ENCODE data around the gene MEF2A. TPM values are rescaled to one million over a fixed set of nuclear protein-coding genes. Genes with fewer than 3 reads are reported as not detected.
"Not testable (repeated sequence)": the region's sequence is repeated elsewhere in the genome, so short reads cannot be mapped to it uniquely, and the experiment has no call there.

MEF2A gene
- 10 to 100 TPM; 10.3 to 24.4 (median 15.9) TPM for total RNA-seq
- 10 to 100 TPM in 1 of 2 donors, 1 to 10 TPM in 1; 9.2 to 17.0 TPM for polyA plus RNA-seq

GRCh38 chr15:99565299-99566156 lies at the start of gene MEF2A:
MEF2A (plus strand) TSS chr15:99565984; CDS start chr15:99633120, 67,136 bp downstream.
- Histone ChIP-seq H3K27ac (peak within 1 kb of the TSS; percentile 90 to 97 (median 96)), H3K9me3 (no peaks in the 10 kb centered on the region), H3K4me3 (peak within 1 kb of the TSS; percentile 57 to 77 (median 75)), H3K27me3 (no peaks in the 10 kb centered on the region), H3K36me3 (no peaks in the 10 kb centered on the region), H3K4me1 (peaks cover 4 to 25% (median 15%) of the 10 kb centered on the region in 3 donors)
- ATAC-seq (peak; percentile 81 to 88 (median 86)), FAIRE-seq (no peak), DNase-seq (peak; percentile 94 to 99 (median 96))
- WGBS, 2 donors: 0% methylated on average over 59 to 101 of the region's 101 CpGs
- TF ChIP-seq CTCF (IDR thresholded peaks at IDR 0.05): no peak
- intact Hi-C loops (cut with DNase I): no loop called here

GRCh38 chr15:99518191-99518590 lies 47.6 kb upstream of the MEF2A start:
- no peak for TF ChIP-seq CTCF (IDR thresholded peaks at IDR 0.05)
- WGBS, 2 donors: 71 to 72% methylated on average over 4 of the region's 4 CpGs
- no peaks in the 10 kb centered on the region for H3K36me3 ChIP-seq
- intact Hi-C loops (cut with DNase I): no loop called here
- FAIRE-seq (no peak), ATAC-seq (no peak), DNase-seq (no peak)
- H3K27ac ChIP-seq: no peak overlapping the region
- H3K4me3 ChIP-seq: no peak overlapping the region
- no peaks in the 10 kb centered on the region for H3K9me3 ChIP-seq
- H3K27me3 ChIP-seq: no peaks in the 10 kb centered on the region
- no peaks in the 10 kb centered on the region for H3K4me1 ChIP-seq

GRCh38 chr15:99519366-99519765 lies 46.4 kb upstream of the MEF2A start:
- H3K36me3 ChIP-seq; H3K27ac ChIP-seq; H3K27me3 ChIP-seq; H3K4me1 ChIP-seq; FAIRE-seq; H3K9me3 ChIP-seq; H3K4me3 ChIP-seq; DNase-seq; intact Hi-C loops (cut with DNase I); ATAC-seq: not testable (repeated sequence)
- WGBS, 2 donors: 74 to 77% methylated on average over 1 of the region's 1 CpG

GRCh38 chr15:99522288-99522687 lies 43.5 kb upstream of the MEF2A start:
- WGBS, 2 donors: 95 to 97% methylated on average over 4 of the region's 4 CpGs
- intact Hi-C loops (cut with DNase I): no loop called here
- no peak for FAIRE-seq

GRCh38 chr15:99526176-99526575 lies 39.6 kb upstream of the MEF2A start:
- intact Hi-C loops (cut with DNase I): no loop called here
- H3K9me3 ChIP-seq: no peaks in the 10 kb centered on the region
- no peaks in the 10 kb centered on the region for H3K4me1 ChIP-seq
- DNase-seq (no peak), ATAC-seq (no peak), FAIRE-seq (no peak)
- no peak for TF ChIP-seq CTCF (IDR thresholded peaks at IDR 0.05)
- H3K4me3 ChIP-seq: no peak overlapping the region
- 61 to 82% methylated on average over 4 of the region's 4 CpGs for whole genome bisulfite sequencing, 2 donors
- H3K36me3 ChIP-seq: no peaks in the 10 kb centered on the region
- H3K27me3 ChIP-seq: peaks cover 0 to 3% (median 0%) of the 10 kb centered on the region in 4 donors
- H3K27ac ChIP-seq: no peak overlapping the region

More at GRCh38 chr15:99522288-99522687, 43.5 kb upstream of the MEF2A start:
- no peaks in the 10 kb centered on the region for H3K9me3 ChIP-seq
- no peak overlapping the region for H3K27ac ChIP-seq
- no peak for DNase-seq
- H3K36me3 ChIP-seq: no peaks in the 10 kb centered on the region
- TF ChIP-seq CTCF (IDR thresholded peaks at IDR 0.05): no peak
- no peak for ATAC-seq
- H3K4me3 ChIP-seq: no peak overlapping the region
- no peaks in the 10 kb centered on the region for H3K4me1 ChIP-seq
- peaks cover 0 to 3% (median 0%) of the 10 kb centered on the region in 4 donors for H3K27me3 ChIP-seq
